MM.1S (cell line): ENCODE data around the gene ACADL.

Experiments used
- EZH2 ChIP-seq: fragments of 300-600 bp; sonication (generic); optimal IDR thresholded peaks from 2 replicates; pipeline ENCODE3; 2017; ENCODE audit warnings: low read depth, mild to moderate bottlenecking, antibody characterized with exemption, low read length, mixed read lengths
- EZH2phosphoT487 ChIP-seq: fragments of 300-600 bp; sonication (generic); IDR thresholded peaks from 2 replicates; pipeline ENCODE4 v1.6.1; 2018; ENCODE audit warnings: antibody characterized with exemption, low read length
- TF ChIP-seq, protein P1 (sequence below): fragments of 300-600 bp; sonication (generic); IDR thresholded peaks from 2 replicates; pipeline ENCODE4 v1.5.1; 2016; ENCODE audit warnings: antibody characterized with exemption, low read length, mixed read lengths

- TF ChIP-seq EZH2 (no peak), EZH2phosphoT487 (no peak)
- TF ChIP-seq, protein P1, sequence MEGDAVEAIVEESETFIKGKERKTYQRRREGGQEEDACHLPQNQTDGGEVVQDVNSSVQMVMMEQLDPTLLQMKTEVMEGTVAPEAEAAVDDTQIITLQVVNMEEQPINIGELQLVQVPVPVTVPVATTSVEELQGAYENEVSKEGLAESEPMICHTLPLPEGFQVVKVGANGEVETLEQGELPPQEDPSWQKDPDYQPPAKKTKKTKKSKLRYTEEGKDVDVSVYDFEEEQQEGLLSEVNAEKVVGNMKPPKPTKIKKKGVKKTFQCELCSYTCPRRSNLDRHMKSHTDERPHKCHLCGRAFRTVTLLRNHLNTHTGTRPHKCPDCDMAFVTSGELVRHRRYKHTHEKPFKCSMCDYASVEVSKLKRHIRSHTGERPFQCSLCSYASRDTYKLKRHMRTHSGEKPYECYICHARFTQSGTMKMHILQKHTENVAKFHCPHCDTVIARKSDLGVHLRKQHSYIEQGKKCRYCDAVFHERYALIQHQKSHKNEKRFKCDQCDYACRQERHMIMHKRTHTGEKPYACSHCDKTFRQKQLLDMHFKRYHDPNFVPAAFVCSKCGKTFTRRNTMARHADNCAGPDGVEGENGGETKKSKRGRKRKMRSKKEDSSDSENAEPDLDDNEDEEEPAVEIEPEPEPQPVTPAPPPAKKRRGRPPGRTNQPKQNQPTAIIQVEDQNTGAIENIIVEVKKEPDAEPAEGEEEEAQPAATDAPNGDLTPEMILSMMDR, result no peak
These were observed 55.1 kb downstream of the ACADL start for GRCh38 chr2:210170196-210170445.
